ENCODE data around the gene ZNF75A. TPM values are rescaled to one million over a fixed set of nuclear protein-coding genes. Genes with fewer than 3 reads are reported as not detected.

ZNF75A gene
- total and polyA plus RNA-seq, 2 of the 4 experiments (the other 2 are of a cell fraction), result 14.6 to 15.4 TPM

- H2AK9ac ChIP-seq (replicated peaks; ENCODE audit: low read depth, low read length, poor library complexity), result no peak overlapping the region
- ATAC-seq (ENCODE audit: low read depth), result no peak
- H4K20me1 ChIP-seq (ENCODE audit: insufficient read depth, low read length), result no peaks in the 10 kb centered on the region
- H4K5ac ChIP-seq (ENCODE audit: low read depth, low read length), result no peak overlapping the region
- no peak overlapping the region for H2BK20ac ChIP-seq (ENCODE audit: low read depth, low read length)
- H2AK5ac ChIP-seq (ENCODE audit: low read depth, low read length), result no peak overlapping the region
- ChIA-PET POLR2A (ENCODE audit: unreplicated experiment) (no interaction called here), CTCF (no interaction called here)
- no peak overlapping the region for H3K18ac ChIP-seq (ENCODE audit: low read depth, low read length)
- H2BK5ac ChIP-seq (ENCODE audit: low read depth, low read length, poor library complexity, severe bottlenecking), result no peak overlapping the region
- no peak overlapping the region for H3K4me3 ChIP-seq (ENCODE audit: insufficient read depth, low read depth, low read length)
- no peak overlapping the region for H3K14ac ChIP-seq (replicated peaks; ENCODE audit: low read depth, low read length)
- DNase-seq, result no peak
- no CpG with 5 or more reads among the region's 8 CpGs for WGBS, 2 experiments (ENCODE audit: extremely low coverage in 2 of 2, insufficient read length in 1 of 2)
- no peaks in the 10 kb centered on the region for H3K36me3 ChIP-seq (ENCODE audit: control insufficient read depth, insufficient read depth, low read length)
- no peak for TF ChIP-seq RCOR1 (IDR thresholded peaks at IDR 0.05; ENCODE audit: insufficient replicate concordance, low read length)
- TF ChIP-seq CEBPB (IDR thresholded peaks at IDR 0.05; ENCODE audit: low read depth, low read length), result 0 out of 2 replicates have a peak, but pooled peaks have one; percentile 4
- no peak for TF ChIP-seq NFE2L2 (IDR thresholded peaks at IDR 0.05; ENCODE audit: low read depth, low read length)
- no peak overlapping the region for H4K8ac ChIP-seq (ENCODE audit: low read depth in 2 of 2, low read length in 2 of 2)
- no peak overlapping the region for H2BK120ac ChIP-seq (ENCODE audit: low read depth, low read length)
- intact Hi-C loops (cut with micrococcal nuclease), result loop anchor here (5.0 kb wide), 1 partner anchor 73 kb away; the partner anchor contains the start of gene OR1F1
- peaks cover 0 to 3% of the 10 kb centered on the region in 2 experiments; a peak in 2 of 4 replicates for H3K79me1 ChIP-seq (ENCODE audit: low read depth in 1 of 2, low read length in 2 of 2)
- H2BK15ac ChIP-seq (ENCODE audit: low read depth, low read length), result no peak overlapping the region
- in situ Hi-C loops (cut with MboI; ENCODE audit: low sequenced_read_pairs), result no loop called here
- BruUV-seq (replicated peaks), result no TSS peak
- no peak overlapping the region for H3K27ac ChIP-seq (ENCODE audit: insufficient read depth, low read length)
- H3K23ac ChIP-seq (ENCODE audit: low read depth, low read length), result no peak overlapping the region
- no peak overlapping the region for H4K91ac ChIP-seq (ENCODE audit: insufficient read depth, low read depth, low read length)
- 0 out of 2 replicates have a peak, but pooled peaks cover 1% of the 10 kb centered on the region for H3K4me1 ChIP-seq (ENCODE audit: control insufficient read depth, insufficient read depth, low read length)
- H3K4ac ChIP-seq (ENCODE audit: low read depth, low read length), result no peak overlapping the region
- H3K27me3 ChIP-seq (ENCODE audit: control insufficient read depth, insufficient read depth, low read length), result peaks cover 8% of the 10 kb centered on the region; the same call in 1 of the 2 replicates
- no peak overlapping the region for H3K56ac ChIP-seq (ENCODE audit: extremely low read depth, insufficient read depth, low read length)
- H3K9ac ChIP-seq (ENCODE audit: low read depth, low read length), result no peak overlapping the region
- no peak overlapping the region for H3K4me2 ChIP-seq (ENCODE audit: low read depth, low read length)
- no peak overlapping the region for H2AFZ ChIP-seq (replicated peaks; ENCODE audit: low read length, poor library complexity)
- no peaks in the 10 kb centered on the region; the same call in 1 of the 2 replicates for H3K9me1 ChIP-seq (ENCODE audit: insufficient read depth, low read length)
- dilution Hi-C loops (cut with HindIII; ENCODE audit: low sequenced_read_pairs, unreplicated experiment), result no loop called here
- no peaks in the 10 kb centered on the region; the same call in 1 of the 2 replicates for H3K9me3 ChIP-seq (ENCODE audit: control insufficient read depth, insufficient read depth, low read length)
Measured at GRCh38 chr16:3259836-3260235, 45.5 kb upstream of the ZNF75A start.

All from IMR-90 (cell line).